Transverse colon (tissue), 4 donors: ENCODE results near the gene SAMD1. TPM values are rescaled to one million over a fixed set of nuclear protein-coding genes. Genes with fewer than 3 reads are reported as not detected.
"Not testable (repeated sequence)": the region's sequence is repeated elsewhere in the genome, so short reads cannot be mapped to it uniquely, and the experiment has no call there.

ENCODE experiments used
- DNase-seq: peaks from one replicate; pipeline ENCODE4 v3.0.0-alpha.2; 2019
- H3K27ac ChIP-seq, 4 donors: fragments of 200-600 bp; sonication (generic); 2 replicates each; pipeline ENCODE4 v1.5.1; 2016 to 2018; ENCODE audit warnings: inconsistent platforms in 4 of 4
- H3K27me3 ChIP-seq: fragments of 200-600 bp; sonication (generic); 2 replicates; pipeline ENCODE4 v1.5.1; 2017; ENCODE audit warnings: inconsistent platforms
- H3K36me3 ChIP-seq, 4 donors: fragments of 200-600 bp; sonication (generic); 2 replicates each; pipeline ENCODE4 v1.5.1; 2017 to 2019; ENCODE audit warnings: inconsistent platforms in 4 of 4
- H3K4me1 ChIP-seq, 4 donors: fragments of 200-600 bp; sonication (generic); 2 replicates each; pipeline ENCODE4 v1.5.1; 2017 to 2020; ENCODE audit warnings: inconsistent platforms in 4 of 4
- H3K4me3 ChIP-seq, 4 donors: fragments of 200-600 bp; sonication (generic); 1 replicate in 1 of 4; 2 replicates in 3 of 4; pipeline versions ENCODE4 v1.5.1 to v1.6.1; 2017 to 2019; ENCODE audit warnings: inconsistent platforms in 4 of 4
- H3K9me3 ChIP-seq, 2 donors: fragments of 200-600 bp; sonication (generic); 2 replicates each; pipeline ENCODE4 v1.5.1; 2017 to 2019; ENCODE audit warnings: inconsistent platforms in 2 of 2
- EP300 ChIP-seq: sonication (generic); formaldehyde crosslinking; IDR thresholded peaks from one replicate; pipeline ENCODE4 v1.6.1; 2017; ENCODE audit warnings: antibody characterized with exemption, low read depth
- POLR2A ChIP-seq: fragments of 450-650 bp; IDR thresholded peaks from one replicate; pipeline ENCODE4 v1.6.1; 2016; ENCODE audit warnings: antibody characterized with exemption, mild to moderate bottlenecking, moderate library complexity
- POLR2AphosphoS5 ChIP-seq, 3 donors: sonication (generic); formaldehyde crosslinking; IDR thresholded peaks; one replicate each; pipeline ENCODE4 v1.6.1; 2016; ENCODE audit warnings: antibody characterized with exemption in 3 of 3
- WGBS, 2 donors: methylation state at CpG; one replicate each; pipeline ENCODE4 v1.1.5; 2018; ENCODE audit warnings: low coverage in 1 of 2; 5-methylcytosine and 5-hydroxymethylcytosine counted together
- in situ Hi-C, 4 donors: fragments of 200-750 bp; cut with MboI; loops; one replicate each; pipeline versions ENCODE4 v1.15.0 to v1.15.1; 2017; ENCODE audit warnings: low sequenced_read_pairs in 3 of 4, low pct_ligation_motif_present in 1 of 4, low pct_unique_long_range_greater_than_20kb in 1 of 4
- intact Hi-C: fragments of 100-400 bp; cut with DNase I; formaldehyde crosslinking; loops from one replicate; pipeline ENCODE4 v1.15.1; 2023; ENCODE audit warnings: low total_unique reads
- total RNA-seq, 4 donors: library from RNA; depleted of rRNA; stranded (reverse); fragments of >200 nt; gene quantifications; one replicate each; pipeline ENCODE4 v1.1.0, GENCODE V29; 2016
- TF ChIP-seq, protein P1 (sequence below), 5 experiments: fragments of 200-600 bp in 3 of 5; fragments of 450-650 bp in 2 of 5; sonication (generic) in 3 of 5; IDR thresholded peaks; 1 replicate in 2 of 5; 2 replicates in 3 of 5; pipeline ENCODE4 v1.5.1; 2016 to 2017; ENCODE audit warnings: antibody characterized with exemption in 5 of 5, inconsistent platforms in 3 of 5, mild to moderate bottlenecking in 2 of 5, moderate library complexity in 1 of 5

Gene SAMD1
- total RNA-seq, 4 donors from 2014 or later = 7.6 to 37.5 (median 36.8) TPM

DNA sequence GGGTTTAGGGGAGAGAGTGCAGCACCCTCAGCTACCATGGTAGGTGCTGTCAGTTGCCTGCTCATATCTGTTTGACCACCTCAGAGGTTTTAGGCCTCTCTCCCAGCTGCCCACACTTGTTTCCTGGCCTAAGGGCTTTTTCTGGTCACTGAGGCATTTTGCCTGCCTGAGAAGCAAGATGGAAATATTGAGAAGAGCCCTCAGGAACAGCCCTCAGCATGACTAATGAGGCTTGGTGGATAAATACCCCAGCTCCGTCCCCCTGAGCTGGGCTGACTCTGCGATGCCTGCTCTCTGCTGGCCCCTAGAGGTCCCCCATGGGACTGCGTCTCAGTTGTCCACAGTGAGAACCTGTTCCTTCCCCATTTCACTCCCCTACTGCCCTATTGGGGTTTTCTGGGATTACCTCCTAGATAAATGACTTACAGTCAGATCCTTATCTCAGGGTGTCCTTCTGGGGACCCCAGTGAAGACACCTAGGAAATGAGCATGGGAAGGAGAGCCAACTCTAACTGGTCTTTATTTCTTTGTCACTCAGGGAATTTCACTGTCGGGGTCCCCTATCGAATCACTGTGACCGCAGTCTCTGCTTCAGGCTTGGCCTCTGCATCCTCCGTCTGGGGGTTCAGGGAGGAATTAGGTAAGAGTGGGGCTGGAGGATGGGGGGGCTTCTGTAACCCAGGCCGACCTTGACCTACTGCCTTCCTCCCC lies 42.0 kb downstream of the SAMD1 start:
- Histone ChIP-seq H3K9me3 (no peaks in the 10 kb centered on the region), H3K4me3 (no peak overlapping the region), H3K27ac (no peak overlapping the region), H3K27me3 (no peaks in the 10 kb centered on the region), H3K36me3 (no peaks in the 10 kb centered on the region), H3K4me1 (peaks cover 0 to 7% (median under 1%) of the 10 kb centered on the region in 4 donors)
- in situ Hi-C loops (no loop called here), intact Hi-C loops (no loop called here)
- TF ChIP-seq POLR2A (no peak), EP300 (no peak), POLR2AphosphoS5 (IDR thresholded peaks at IDR 0.05) (no peak)
- TF ChIP-seq, protein P1, sequence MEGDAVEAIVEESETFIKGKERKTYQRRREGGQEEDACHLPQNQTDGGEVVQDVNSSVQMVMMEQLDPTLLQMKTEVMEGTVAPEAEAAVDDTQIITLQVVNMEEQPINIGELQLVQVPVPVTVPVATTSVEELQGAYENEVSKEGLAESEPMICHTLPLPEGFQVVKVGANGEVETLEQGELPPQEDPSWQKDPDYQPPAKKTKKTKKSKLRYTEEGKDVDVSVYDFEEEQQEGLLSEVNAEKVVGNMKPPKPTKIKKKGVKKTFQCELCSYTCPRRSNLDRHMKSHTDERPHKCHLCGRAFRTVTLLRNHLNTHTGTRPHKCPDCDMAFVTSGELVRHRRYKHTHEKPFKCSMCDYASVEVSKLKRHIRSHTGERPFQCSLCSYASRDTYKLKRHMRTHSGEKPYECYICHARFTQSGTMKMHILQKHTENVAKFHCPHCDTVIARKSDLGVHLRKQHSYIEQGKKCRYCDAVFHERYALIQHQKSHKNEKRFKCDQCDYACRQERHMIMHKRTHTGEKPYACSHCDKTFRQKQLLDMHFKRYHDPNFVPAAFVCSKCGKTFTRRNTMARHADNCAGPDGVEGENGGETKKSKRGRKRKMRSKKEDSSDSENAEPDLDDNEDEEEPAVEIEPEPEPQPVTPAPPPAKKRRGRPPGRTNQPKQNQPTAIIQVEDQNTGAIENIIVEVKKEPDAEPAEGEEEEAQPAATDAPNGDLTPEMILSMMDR (IDR thresholded peaks at IDR 0.05) = peak; percentile 71 to 89 (median 80)
- DNase-seq = peak; percentile 72
- 78% methylated on average over 8 of the region's 8 CpGs; no CpG with 5 or more reads in 1 of the 2 donors for WGBS, 2 donors

DNA sequence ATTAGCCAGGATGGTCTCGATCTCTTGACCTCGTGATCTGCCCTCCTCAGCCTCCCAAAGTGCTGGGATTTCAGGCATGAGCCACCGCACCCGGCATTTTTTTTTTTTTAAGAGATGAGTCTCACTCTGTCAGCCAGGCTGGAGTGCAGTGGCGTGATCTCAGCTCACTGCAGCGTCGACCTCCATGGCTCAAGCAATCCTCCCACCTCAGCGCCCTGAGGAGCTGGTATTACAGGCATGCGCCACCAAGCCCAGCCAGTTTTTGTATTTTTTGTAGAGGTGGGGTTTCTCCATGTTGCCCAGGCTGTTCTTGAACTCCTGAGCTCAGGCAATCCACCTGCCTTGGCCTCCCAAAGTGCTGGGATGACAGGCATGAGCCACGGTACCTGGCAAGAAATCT lies 42.7 kb downstream of the SAMD1 start:
- H3K27me3 ChIP-seq, in situ Hi-C loops, intact Hi-C loops, DNase-seq, H3K27ac ChIP-seq, H3K36me3 ChIP-seq, H3K9me3 ChIP-seq, H3K4me3 ChIP-seq: not testable (repeated sequence)
- H3K4me1 ChIP-seq = peaks cover 0 to 14% (median 3%) of the 10 kb centered on the region in 4 donors
- WGBS, 2 donors = 95 to 96% methylated on average over 3 to 10 of the region's 10 CpGs

DNA sequence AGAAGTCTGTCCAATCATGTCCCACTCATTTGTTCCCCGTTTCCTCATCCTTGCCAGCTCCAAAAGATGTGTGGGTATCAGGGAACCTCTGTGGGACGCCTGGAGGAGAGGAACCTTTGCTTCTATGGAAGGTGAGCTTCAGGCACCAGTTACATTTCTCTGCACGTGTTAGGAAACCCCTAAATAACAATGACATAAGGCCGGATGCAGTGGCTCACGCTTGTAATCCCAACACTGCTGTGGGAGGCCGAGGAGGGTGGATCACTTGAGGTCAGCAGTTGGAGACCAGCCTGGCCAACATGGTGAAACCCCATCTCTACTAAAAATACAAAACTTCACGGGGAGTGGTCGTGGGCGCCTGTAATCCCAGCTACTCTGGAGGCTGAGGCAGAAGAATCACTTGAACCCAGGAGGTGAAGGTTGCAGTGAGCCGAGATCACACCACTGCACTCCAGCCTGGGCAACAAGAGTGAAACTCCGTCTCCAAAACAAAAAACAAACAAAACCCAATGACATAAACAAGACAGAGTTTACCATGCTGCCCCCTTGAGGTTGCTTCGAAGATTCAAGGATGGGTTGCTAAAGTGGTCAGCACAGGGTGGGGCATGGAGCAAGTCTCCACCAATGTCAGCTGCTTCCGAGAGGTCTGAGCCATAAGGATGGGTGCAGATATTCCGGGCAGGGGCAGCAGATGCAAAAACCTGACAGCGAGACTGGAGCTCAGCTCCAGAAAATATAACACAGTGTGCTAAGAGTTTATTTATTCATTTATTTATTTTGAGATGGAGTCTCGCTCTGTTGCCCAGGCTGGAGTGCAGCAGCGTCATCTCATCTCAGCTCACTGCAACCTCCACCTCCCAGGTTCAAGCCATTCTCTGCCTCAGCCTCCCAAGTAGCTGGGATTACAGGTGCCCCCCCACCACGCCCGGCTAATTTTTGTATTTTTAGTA lies 47.6 kb downstream of the SAMD1 start:
- WGBS, 2 donors = 66% methylated on average over 19 of the region's 19 CpGs; no CpG with 5 or more reads in 1 of the 2 donors
- H3K9me3 ChIP-seq, H3K4me3 ChIP-seq, H3K36me3 ChIP-seq, H3K27me3 ChIP-seq, in situ Hi-C loops, intact Hi-C loops: not testable (repeated sequence)
- peak; percentile 58 for DNase-seq
- H3K4me1 ChIP-seq = peaks cover 0 to 18% (median 3%) of the 10 kb centered on the region in 4 donors
- TF ChIP-seq, protein P1 (IDR thresholded peaks at IDR 0.05) = peak; percentile 43 to 72 (median 56)
- H3K27ac ChIP-seq = peak overlapping the region in 2 of 4 donors; percentile 33 to 54

DNA sequence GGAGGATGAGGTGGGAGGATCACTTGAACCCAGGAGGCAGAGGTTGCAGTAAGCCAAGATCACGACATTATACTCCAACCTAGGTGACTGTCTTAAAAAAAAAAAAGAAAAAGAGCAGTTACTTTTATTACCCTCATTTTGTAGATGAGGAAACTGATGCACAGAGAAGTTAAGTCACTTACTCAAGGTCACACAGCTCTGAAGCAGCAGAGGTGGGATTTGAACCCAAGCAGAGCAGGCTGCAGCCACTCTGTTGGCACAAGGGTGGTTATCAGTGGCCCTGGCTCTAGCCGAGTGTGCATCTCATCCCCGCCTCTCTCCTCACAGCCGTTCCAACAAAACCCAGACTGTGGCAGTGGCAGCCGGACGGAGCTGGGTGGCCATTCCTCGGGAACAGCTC lies 51.4 kb downstream of the SAMD1 start:
- intact Hi-C loops (no loop called here), in situ Hi-C loops (no loop called here)
- TF ChIP-seq POLR2AphosphoS5 (IDR thresholded peaks at IDR 0.05) = no peak
- TF ChIP-seq, protein P1 (IDR thresholded peaks at IDR 0.05) = no peak
- TF ChIP-seq POLR2A = no peak
- no peak for TF ChIP-seq EP300
- H3K36me3 ChIP-seq = no peaks in the 10 kb centered on the region
- no peak overlapping the region for H3K27ac ChIP-seq
- WGBS, 2 donors = 96% methylated on average over 7 of the region's 7 CpGs; no CpG with 5 or more reads in 1 of the 2 donors
- no peaks in the 10 kb centered on the region for H3K9me3 ChIP-seq
- no peaks in the 10 kb centered on the region for H3K27me3 ChIP-seq
- no peak overlapping the region for H3K4me3 ChIP-seq
- no peak for DNase-seq
- peaks cover 0 to 17% (median 3%) of the 10 kb centered on the region in 4 donors for H3K4me1 ChIP-seq

Other genes starting within 250 kb of the SAMD1 start
- not detected for gene NANOS3, start 213.6 kb downstream of the SAMD1 start, total RNA-seq
- gene BRME1, start 184.6 kb downstream of the SAMD1 start, total RNA-seq = 100 to 1,000 TPM in 1 of 4 donors, 1 to 10 TPM in 3; 5.2 to 102 (median 6.7) TPM
- gene CC2D1A, start 184.6 kb downstream of the SAMD1 start, total RNA-seq = 100 to 1,000 TPM; 113 to 294 (median 177) TPM
- 10 to 100 TPM in 1 of 4 donors, 1 to 10 TPM in 3; 3.0 to 15.3 (median 3.2) TPM for gene PODNL1, start 152.3 kb downstream of the SAMD1 start, total RNA-seq
- 10 to 100 TPM; 26.2 to 61.7 (median 35.8) TPM for gene DCAF15, start 138.2 kb downstream of the SAMD1 start, total RNA-seq
- gene RFX1, start 84.4 kb downstream of the SAMD1 start, total RNA-seq = 1 to 10 TPM; 3.7 to 9.0 (median 8.1) TPM
- not detected for gene RLN3, start 62.6 kb downstream of the SAMD1 start, total RNA-seq
- 1 to 10 TPM in 3 of 4 donors, under 1 TPM in 1; 0.37 to 2.1 (median 1.5) TPM for gene IL27RA, start 59.0 kb downstream of the SAMD1 start, total RNA-seq
- gene PALM3, start 28.7 kb downstream of the SAMD1 start, total RNA-seq = under 1 TPM in 2 of 4 donors, not detected in 2; 0.14 to 0.32 TPM
- gene MISP3, start 18.0 kb downstream of the SAMD1 start, total RNA-seq = 100 to 1,000 TPM in 1 of 4 donors, 10 to 100 TPM in 3; 23.8 to 115 (median 35.8) TPM
- gene C19orf67, start 5.0 kb downstream of the SAMD1 start, total RNA-seq = 1 to 10 TPM in 1 of 4 donors, under 1 TPM in 1, not detected in 2; 0.64 to 1.1 TPM
- gene PRKACA, start 27.0 kb upstream of the SAMD1 start, total RNA-seq = 10 to 100 TPM; 16.7 to 74.8 (median 39.5) TPM
- gene ASF1B, start 45.8 kb upstream of the SAMD1 start, total RNA-seq = 1 to 10 TPM in 3 of 4 donors, not detected in 1; 1.9 to 4.5 (median 4.4) TPM
- 10 to 100 TPM; 45.9 to 55.4 (median 48.7) TPM for gene ADGRL1, start 115.4 kb upstream of the SAMD1 start, total RNA-seq